ENCODE results near the gene TPH1. TPM values are rescaled to one million over a fixed set of nuclear protein-coding genes. Genes with fewer than 3 reads are reported as not detected.
"Not testable (repeated sequence)": the region's sequence is repeated elsewhere in the genome, so short reads cannot be mapped to it uniquely, and the experiment has no call there.

The TPH1 gene
- total and polyA plus RNA-seq, 9 of the 15 experiments (the other 6 are each of a cell fraction or from before 2014, with no cell fraction given) = 0.04 to 0.29 (median 0.17) TPM

DNA sequence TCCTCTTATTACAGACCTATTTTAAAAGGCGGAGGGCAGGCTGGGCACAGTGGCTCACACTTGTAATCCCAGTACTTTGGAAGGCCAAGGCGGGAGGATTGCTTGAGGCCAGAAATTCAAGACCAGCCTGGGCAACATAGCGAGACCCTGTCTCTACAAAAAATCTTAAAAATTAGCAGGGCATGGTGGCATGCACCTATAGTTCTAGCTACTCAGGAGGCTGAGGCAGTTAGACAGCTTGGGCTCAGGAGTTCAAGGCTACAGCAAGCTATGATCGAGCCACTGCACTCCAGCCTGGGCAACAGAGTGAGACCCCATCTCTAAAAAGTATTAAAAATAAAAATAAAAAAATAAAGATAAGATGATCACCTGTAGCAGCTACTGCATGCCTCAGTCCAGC is 45.9 kb downstream of the TPH1 start:
- H3K4me1 ChIP-seq (replicated peaks in 1 of 2; ENCODE audit: control insufficient read depth in 2 of 2, insufficient read depth in 2 of 2, low read length in 2 of 2); H3K79me2 ChIP-seq (ENCODE audit: control insufficient read depth, insufficient read depth, low read length); intact Hi-C loops (cut with micrococcal nuclease); H3K9ac ChIP-seq (ENCODE audit: insufficient read depth in 1 of 2, low read depth in 2 of 2, low read length in 2 of 2); CTCF ChIA-PET (ENCODE audit: low intra/inter-chr PET ratio); H4K20me1 ChIP-seq (replicated peaks; ENCODE audit: control insufficient read depth, insufficient read depth, low read length); FAIRE-seq; BruUV-seq (replicated peaks); H3K4me3 ChIP-seq; H3K27ac ChIP-seq (ENCODE audit: extremely low read depth, low read depth, low read length); in situ Hi-C loops (cut with MboI); H2AFZ ChIP-seq (ENCODE audit: low read depth, low read length); H3K9me1 ChIP-seq (ENCODE audit: control insufficient read depth, insufficient read depth, low read length); H3K27me3 ChIP-seq (ENCODE audit: control insufficient read depth in 2 of 2, insufficient read depth in 2 of 2, low read length in 2 of 2); H3K4me2 ChIP-seq (ENCODE audit: insufficient read depth, low read length); H3K9me3 ChIP-seq (replicated peaks; ENCODE audit: control insufficient read depth, insufficient read depth, low read depth, low read length); DNase-seq (ENCODE audit: extremely low read depth in 1 of 4, low spot score in 3 of 4); ATAC-seq: not testable (repeated sequence)
- peak; percentile 66; the same call in 1 of the 2 replicates for TF ChIP-seq ZNF121 (CRISPR knock-in tag; conservative IDR thresholded peaks at IDR 0.05)
- POLR2A ChIA-PET = interaction anchor here (1.6 kb wide), 1 partner anchor 12 kb away, joined by 4 read pairs; no protein-coding TSS in a partner anchor
- WGBS (ENCODE audit: insufficient coverage, low coverage, missing lambda C conversion rate) = 91% methylated on average over 4 of the region's 4 CpGs
- H3K36me3 ChIP-seq (ENCODE audit: control insufficient read depth, insufficient read depth, low read length) = peaks cover 26% of the 10 kb centered on the region; the same call in 2 of the 3 replicates

Other genes starting within 250 kb of the TPH1 start
- 17.4 and 25.1 TPM in 2 replicates for gene SERGEF, start 33.2 kb downstream of the TPH1 start, total RNA-seq (2014; rRNA removed)
- gene SERGEF, start 33.2 kb downstream of the TPH1 start, total RNA-seq (2014; rRNA removed; fragmentation: Illumina TruSeq; extraction: Trizol) = 25.6 and 30.4 TPM in 2 replicates
- 21.1 and 23.1 TPM in 2 replicates for gene SERGEF, start 33.2 kb downstream of the TPH1 start, total RNA-seq (2015; rRNA removed; fragmentation: Illumina TruSeq; extraction: Trizol)
- gene SERGEF, start 33.2 kb downstream of the TPH1 start, total RNA-seq (2021) = 28.0 and 31.4 TPM in 2 replicates
- gene SERGEF, start 33.2 kb downstream of the TPH1 start, polyA plus RNA-seq (2011; rRNA removed) = 16.1 and 19.2 TPM in 2 replicates
- gene SERGEF, start 33.2 kb downstream of the TPH1 start, polyA plus RNA-seq (2014; fragmentation: Illumina TruSeq; extraction: Trizol) = 19.9 and 23.2 TPM in 2 replicates
- 10 to 100 TPM; 10.2 to 20.4 TPM for gene SERGEF, start 33.2 kb downstream of the TPH1 start, polyA plus RNA-seq (2014; fragmentation: Nextera tagmentation; extraction: Ambion mirVana)
- gene SERGEF, start 33.2 kb downstream of the TPH1 start, polyA plus RNA-seq (2014; rRNA removed) = 14.1 and 15.3 TPM in 2 replicates
- gene SAAL1, start 59.8 kb upstream of the TPH1 start, total RNA-seq (2014; rRNA removed) = 40.9 and 42.8 TPM in 2 replicates
- 56.4 and 61.7 TPM in 2 replicates for gene SAAL1, start 59.8 kb upstream of the TPH1 start, total RNA-seq (2014; rRNA removed; fragmentation: Illumina TruSeq; extraction: Trizol)
- 61.1 and 61.2 TPM in 2 replicates for gene SAAL1, start 59.8 kb upstream of the TPH1 start, total RNA-seq (2015; rRNA removed; fragmentation: Illumina TruSeq; extraction: Trizol)
- 35.8 and 38.9 TPM in 2 replicates for gene SAAL1, start 59.8 kb upstream of the TPH1 start, total RNA-seq (2021)
- 42.1 and 57.0 TPM in 2 replicates for gene SAAL1, start 59.8 kb upstream of the TPH1 start, polyA plus RNA-seq (2011; rRNA removed)
- gene SAAL1, start 59.8 kb upstream of the TPH1 start, polyA plus RNA-seq (2014; fragmentation: Illumina TruSeq; extraction: Trizol) = 69.5 and 77.5 TPM in 2 replicates
- gene SAAL1, start 59.8 kb upstream of the TPH1 start, polyA plus RNA-seq (2014; fragmentation: Nextera tagmentation; extraction: Ambion mirVana) = 10 to 100 TPM; 42.3 to 42.6 TPM
- gene SAAL1, start 59.8 kb upstream of the TPH1 start, polyA plus RNA-seq (2014; rRNA removed) = 57.6 TPM in 2 replicates
- not detected in 2 replicates for gene MRGPRX3, start 86.3 kb upstream of the TPH1 start, total RNA-seq (2014; rRNA removed)
- gene MRGPRX3, start 86.3 kb upstream of the TPH1 start, total RNA-seq (2014; rRNA removed; fragmentation: Illumina TruSeq; extraction: Trizol) = not detected in 2 replicates
- not detected in 2 replicates for gene MRGPRX3, start 86.3 kb upstream of the TPH1 start, total RNA-seq (2015; rRNA removed; fragmentation: Illumina TruSeq; extraction: Trizol)
- not detected in 2 replicates for gene MRGPRX3, start 86.3 kb upstream of the TPH1 start, total RNA-seq (2021)
- gene MRGPRX3, start 86.3 kb upstream of the TPH1 start, polyA plus RNA-seq (2011; rRNA removed) = not detected in 2 replicates
- gene MRGPRX3, start 86.3 kb upstream of the TPH1 start, polyA plus RNA-seq (2014; fragmentation: Illumina TruSeq; extraction: Trizol) = not detected in 2 replicates
- gene MRGPRX3, start 86.3 kb upstream of the TPH1 start, polyA plus RNA-seq (2014; fragmentation: Nextera tagmentation; extraction: Ambion mirVana) = not detected
- gene MRGPRX3, start 86.3 kb upstream of the TPH1 start, polyA plus RNA-seq (2014; rRNA removed) = not detected in 2 replicates
- not detected in 2 replicates for gene MRGPRX4, start 126.6 kb upstream of the TPH1 start, total RNA-seq (2014; rRNA removed)
- gene MRGPRX4, start 126.6 kb upstream of the TPH1 start, total RNA-seq (2014; rRNA removed; fragmentation: Illumina TruSeq; extraction: Trizol) = not detected in 2 replicates
- gene MRGPRX4, start 126.6 kb upstream of the TPH1 start, total RNA-seq (2015; rRNA removed; fragmentation: Illumina TruSeq; extraction: Trizol) = not detected in 2 replicates
- gene MRGPRX4, start 126.6 kb upstream of the TPH1 start, total RNA-seq (2021) = not detected in 2 replicates
- not detected in 2 replicates for gene MRGPRX4, start 126.6 kb upstream of the TPH1 start, polyA plus RNA-seq (2011; rRNA removed)
- not detected in 2 replicates for gene MRGPRX4, start 126.6 kb upstream of the TPH1 start, polyA plus RNA-seq (2014; fragmentation: Illumina TruSeq; extraction: Trizol)
- gene MRGPRX4, start 126.6 kb upstream of the TPH1 start, polyA plus RNA-seq (2014; fragmentation: Nextera tagmentation; extraction: Ambion mirVana) = not detected
- gene MRGPRX4, start 126.6 kb upstream of the TPH1 start, polyA plus RNA-seq (2014; rRNA removed) = not detected in 2 replicates
- gene SAA4, start 190.5 kb upstream of the TPH1 start, total RNA-seq (2014; rRNA removed) = not detected in 2 replicates
- gene SAA4, start 190.5 kb upstream of the TPH1 start, total RNA-seq (2014; rRNA removed; fragmentation: Illumina TruSeq; extraction: Trizol) = not detected in 2 replicates
- not detected in 2 replicates for gene SAA4, start 190.5 kb upstream of the TPH1 start, total RNA-seq (2015; rRNA removed; fragmentation: Illumina TruSeq; extraction: Trizol)
- gene SAA4, start 190.5 kb upstream of the TPH1 start, total RNA-seq (2021) = not detected in 2 replicates
- gene SAA4, start 190.5 kb upstream of the TPH1 start, polyA plus RNA-seq (2011; rRNA removed) = not detected in 2 replicates
- gene SAA4, start 190.5 kb upstream of the TPH1 start, polyA plus RNA-seq (2014; fragmentation: Illumina TruSeq; extraction: Trizol) = not detected in 2 replicates
- gene SAA4, start 190.5 kb upstream of the TPH1 start, polyA plus RNA-seq (2014; fragmentation: Nextera tagmentation; extraction: Ambion mirVana) = not detected
- not detected in 2 replicates for gene SAA4, start 190.5 kb upstream of the TPH1 start, polyA plus RNA-seq (2014; rRNA removed)
- gene SAA2, start 202.4 kb upstream of the TPH1 start, total RNA-seq (2014; rRNA removed) = not detected in 2 replicates
- gene SAA2, start 202.4 kb upstream of the TPH1 start, total RNA-seq (2014; rRNA removed; fragmentation: Illumina TruSeq; extraction: Trizol) = not detected in 2 replicates
- gene SAA2, start 202.4 kb upstream of the TPH1 start, total RNA-seq (2015; rRNA removed; fragmentation: Illumina TruSeq; extraction: Trizol) = not detected in 2 replicates
- gene SAA2, start 202.4 kb upstream of the TPH1 start, total RNA-seq (2021) = 4.6 and 6.0 TPM in 2 replicates
- not detected in 2 replicates for gene SAA2, start 202.4 kb upstream of the TPH1 start, polyA plus RNA-seq (2011; rRNA removed)
- gene SAA2, start 202.4 kb upstream of the TPH1 start, polyA plus RNA-seq (2014; fragmentation: Illumina TruSeq; extraction: Trizol) = not detected in 2 replicates
- not detected for gene SAA2, start 202.4 kb upstream of the TPH1 start, polyA plus RNA-seq (2014; fragmentation: Nextera tagmentation; extraction: Ambion mirVana)
- not detected in 2 replicates for gene SAA2, start 202.4 kb upstream of the TPH1 start, polyA plus RNA-seq (2014; rRNA removed)
- gene SAA1, start 220.0 kb upstream of the TPH1 start, total RNA-seq (2014; rRNA removed) = not detected in 2 replicates
- gene SAA1, start 220.0 kb upstream of the TPH1 start, total RNA-seq (2014; rRNA removed; fragmentation: Illumina TruSeq; extraction: Trizol) = not detected in 2 replicates
- not detected in 2 replicates for gene SAA1, start 220.0 kb upstream of the TPH1 start, total RNA-seq (2015; rRNA removed; fragmentation: Illumina TruSeq; extraction: Trizol)
- 6.3 and 6.7 TPM in 2 replicates for gene SAA1, start 220.0 kb upstream of the TPH1 start, total RNA-seq (2021)
- not detected in 2 replicates for gene SAA1, start 220.0 kb upstream of the TPH1 start, polyA plus RNA-seq (2011; rRNA removed)
- gene SAA1, start 220.0 kb upstream of the TPH1 start, polyA plus RNA-seq (2014; fragmentation: Illumina TruSeq; extraction: Trizol) = not detected in 2 replicates
- not detected for gene SAA1, start 220.0 kb upstream of the TPH1 start, polyA plus RNA-seq (2014; fragmentation: Nextera tagmentation; extraction: Ambion mirVana)
- gene SAA1, start 220.0 kb upstream of the TPH1 start, polyA plus RNA-seq (2014; rRNA removed) = not detected in 2 replicates